SKM-1 (cell line): ENCODE measurements around the gene RBM26.

Experiments used
- DNase-seq: peaks from one replicate; lab custom pipeline; 2025; ENCODE audit not compliant: unreplicated experiment; lab: John Stamatoyannopoulos, UW

Gene RBM26

GRCh38 chr13:79340490-79340889 lies 65.6 kb downstream of the RBM26 start:
- no peak for DNase-seq

GRCh38 chr13:79338343-79338742 lies 67.7 kb downstream of the RBM26 start:
- DNase-seq, result no peak

GRCh38 chr13:79336966-79337365 lies 69.1 kb downstream of the RBM26 start:
- DNase-seq, result no peak

GRCh38 chr13:79328510-79328909 lies 77.5 kb downstream of the RBM26 start:
- no peak for DNase-seq

GRCh38 chr13:79320433-79320832 lies 85.6 kb downstream of the RBM26 start:
- DNase-seq, result no peak

GRCh38 chr13:79318664-79319063 lies 87.4 kb downstream of the RBM26 start:
- DNase-seq, result no peak

GRCh38 chr13:79317856-79318255 lies 88.2 kb downstream of the RBM26 start:
- no peak for DNase-seq

- DNase-seq, result no peak
These were observed 91.4 kb downstream of the RBM26 start for GRCh38 chr13:79314652-79315051.

- DNase-seq, result no peak
These were observed 93.7 kb downstream of the RBM26 start for GRCh38 chr13:79312340-79312855.

- no peak for DNase-seq
These were observed 94.7 kb downstream of the RBM26 start for GRCh38 chr13:79311386-79311785.

- DNase-seq, result no peak
These were observed 96.4 kb downstream of the RBM26 start for GRCh38 chr13:79309690-79310089.

GRCh38 chr13:79307866-79308298 lies 98.2 kb downstream of the RBM26 start:
- DNase-seq, result no peak

- no peak for DNase-seq
These were observed 98.6 kb downstream of the RBM26 start for GRCh38 chr13:79307433-79307861.

- no peak for DNase-seq
These were observed 99.4 kb downstream of the RBM26 start for GRCh38 chr13:79306650-79307049.

GRCh38 chr13:79297128-79297527 lies 108.9 kb downstream of the RBM26 start:
- DNase-seq, result no peak

- DNase-seq, result no peak
These were observed 109.9 kb downstream of the RBM26 start for GRCh38 chr13:79295906-79296706.

- no peak for DNase-seq
These were observed 115.3 kb downstream of the RBM26 start for GRCh38 chr13:79290595-79291244.

- peak; percentile 61 for DNase-seq
These were observed 116.5 kb downstream of the RBM26 start for GRCh38 chr13:79289571-79289970.

GRCh38 chr13:79287939-79288795 lies 117.9 kb downstream of the RBM26 start:
- DNase-seq, result no peak

GRCh38 chr13:79285159-79285558 lies 120.9 kb downstream of the RBM26 start:
- DNase-seq, result no peak

GRCh38 chr13:79283742-79284141 lies 122.3 kb downstream of the RBM26 start:
- DNase-seq, result no peak
